Naive thymus-derived CD4-positive, alpha-beta T cell (primary cell): ENCODE data around the gene CAMTA1. TPM values are rescaled to one million over a fixed set of nuclear protein-coding genes. Genes with fewer than 3 reads are reported as not detected.
"Not testable (repeated sequence)": the region's sequence is repeated elsewhere in the genome, so short reads cannot be mapped to it uniquely, and the experiment has no call there.

ENCODE experiments used
- ATAC-seq: fragments of 150-1000 bp; cut with Tn5 transposase; 2 replicates; pipeline ENCODE4 v1.10.0; 2021; ENCODE audit warnings: mild to moderate bottlenecking, moderate library complexity
- CTCF ChIA-PET: fragments of 350-600 bp; sonication (Branson Sonifier 250); formaldehyde crosslinking; loops from one replicate; lab custom pipeline; 2021; ENCODE audit warnings: antibody characterized with exemption; lab: Charles Lee
- POLR2A ChIA-PET: fragments of 350-600 bp; sonication (Branson Sonifier 250); formaldehyde crosslinking; loops from one replicate; lab custom pipeline; 2021; ENCODE audit warnings: antibody characterized with exemption, inconsistent platforms; lab: Charles Lee
- DNase-seq, 9 donors: peaks; one replicate each; pipeline versions ENCODE4 v3.0.0 to v3.0.0-alpha.2; 2020 to 2022; ENCODE audit warnings: mixed read lengths in 1 of 9
- H3K27ac ChIP-seq: one replicate; pipeline ENCODE4 v1.7.0; 2013; ENCODE audit warnings: mild to moderate bottlenecking, low read depth, low read length, moderate library complexity
- H3K27me3 ChIP-seq, 2 donors: one replicate each; pipeline ENCODE4 v1.7.0; 2013; ENCODE audit warnings: low read length in 2 of 2, mild to moderate bottlenecking in 2 of 2, moderate library complexity in 2 of 2; ENCODE audit not compliant: control insufficient read depth in 2 of 2, insufficient read depth in 2 of 2
- H3K36me3 ChIP-seq, 3 experiments: 1 replicate in 2 of 3; 2 replicates in 1 of 3; pipeline ENCODE4 v1.7.0; 2013; ENCODE audit warnings: low read length in 3 of 3, mild to moderate bottlenecking in 3 of 3, moderate library complexity in 1 of 3; ENCODE audit not compliant: insufficient read depth in 3 of 3, control insufficient read depth in 2 of 3
- H3K4me1 ChIP-seq, 2 donors: one replicate each; pipeline ENCODE4 v1.7.0; 2013; ENCODE audit warnings: low read length in 2 of 2, mild to moderate bottlenecking in 2 of 2, moderate library complexity in 1 of 2; ENCODE audit not compliant: control insufficient read depth in 2 of 2, insufficient read depth in 2 of 2
- H3K4me3 ChIP-seq: 2 replicates; pipeline ENCODE4 v1.7.0; 2013; ENCODE audit warnings: mild to moderate bottlenecking, low read length
- H3K9me3 ChIP-seq, 3 experiments: 1 replicate in 2 of 3; 2 replicates in 1 of 3; pipeline ENCODE4 v1.7.0; 2013; ENCODE audit warnings: low read length in 3 of 3; ENCODE audit not compliant: control insufficient read depth in 2 of 3
- H3K27ac Mint-ChIP-seq, 9 donors: one replicate each; pipeline ENCODE4 v1.8.0; 2020 to 2022; ENCODE audit warnings: mixed read lengths in 9 of 9, mild to moderate bottlenecking in 8 of 9, moderate library complexity in 5 of 9, inconsistent platforms in 2 of 9
- H3K27me3 Mint-ChIP-seq, 5 donors: one replicate each; pipeline ENCODE4 v1.8.0; 2021 to 2022; ENCODE audit warnings: mixed read lengths in 5 of 5, mild to moderate bottlenecking in 1 of 5
- H3K36me3 Mint-ChIP-seq, 5 donors: one replicate each; pipeline ENCODE4 v1.8.0; 2020 to 2022; ENCODE audit warnings: mixed read lengths in 5 of 5, mild to moderate bottlenecking in 3 of 5, inconsistent platforms in 1 of 5
- H3K4me1 Mint-ChIP-seq, 7 donors: one replicate each; pipeline ENCODE4 v1.8.0; 2020 to 2022; ENCODE audit warnings: mixed read lengths in 7 of 7, mild to moderate bottlenecking in 3 of 7, inconsistent platforms in 1 of 7
- H3K4me3 Mint-ChIP-seq, 10 donors: one replicate each; pipeline ENCODE4 v1.8.0; 2020 to 2022; ENCODE audit warnings: mild to moderate bottlenecking in 10 of 10, mixed read lengths in 10 of 10, moderate library complexity in 6 of 10, inconsistent platforms in 2 of 10
- H3K9me3 Mint-ChIP-seq, 11 donors: one replicate each; pipeline ENCODE4 v1.8.0; 2020 to 2022; ENCODE audit warnings: mixed read lengths in 11 of 11, mild to moderate bottlenecking in 4 of 11, inconsistent platforms in 1 of 11, moderate library complexity in 1 of 11
- intact Hi-C, 2 donors: fragments of 100-400 bp; cut with micrococcal nuclease; formaldehyde crosslinking; loops; one replicate each; pipeline ENCODE4 v1.15.1; 2023
- polyA plus RNA-seq, 2 donors: library from polyadenylated mRNA; unstranded; fragments of 300-500 nt; fragmentation: Illumina TruSeq; gene quantifications; one replicate each; pipeline ENCODE4 v1.2.3, GENCODE V29; 2021
- total RNA-seq, 6 experiments: library from RNA in 5 of 6; stranded (reverse) in 5 of 6; gene quantifications; 1 replicate in 5 of 6; 2 replicates in 1 of 6; pipeline ENCODE4 v1.2.3 and lab custom pipeline; 2021 to 2026

Gene CAMTA1
- total and polyA plus RNA-seq, 7 experiments from 2014 or later, result 38.1 to 68.6 (median 42.6) TPM

GRCh38 chr1:7380712-7381111 lies 595.5 kb downstream of the CAMTA1 start:
- Histone ChIP-seq H3K36me3 (no peaks in the 10 kb centered on the region), H3K4me3 (no peak overlapping the region), H3K4me1 (no peaks in the 10 kb centered on the region), H3K9me3 (peaks cover 0 to 4% (median 0%) of the 10 kb centered on the region in 3 experiments), H3K27ac (no peak overlapping the region), H3K27me3 (no peaks in the 10 kb centered on the region)
- intact Hi-C loops, result no loop called here
- peaks cover 5 to 21% (median 7%) of the 10 kb centered on the region in 5 donors for H3K27me3 Mint-ChIP-seq
- no peaks in the 10 kb centered on the region for H3K36me3 Mint-ChIP-seq
- peaks cover 0 to 9% (median 0%) of the 10 kb centered on the region in 11 donors for H3K9me3 Mint-ChIP-seq
- ATAC-seq, result no peak
- DNase-seq, result no peak
- H3K4me3 Mint-ChIP-seq, result no peak overlapping the region
- CTCF ChIA-PET, result no interaction called here
- no peaks in the 10 kb centered on the region for H3K4me1 Mint-ChIP-seq
- POLR2A ChIA-PET, result no interaction called here
- H3K27ac Mint-ChIP-seq, result no peak overlapping the region

DNA sequence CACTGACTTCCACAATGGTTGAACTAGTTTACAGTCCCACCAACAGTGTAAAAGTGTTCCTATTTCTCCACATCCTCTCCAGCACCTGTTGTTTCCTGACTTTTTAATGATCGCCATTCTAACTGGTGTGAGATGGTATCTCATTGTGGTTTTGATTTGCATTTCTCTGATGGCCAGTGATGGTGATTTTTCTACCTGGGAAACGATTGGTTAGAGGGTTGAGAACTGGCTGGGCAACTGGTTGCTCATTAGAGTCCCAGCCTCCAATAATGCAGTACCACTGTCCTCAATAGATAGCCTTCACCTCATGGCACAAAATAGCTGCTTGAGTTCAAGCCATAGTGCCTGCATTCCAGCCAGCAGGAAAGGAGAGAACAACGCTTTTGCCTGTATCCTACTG lies 596.5 kb downstream of the CAMTA1 start:
- H3K4me3 Mint-ChIP-seq, POLR2A ChIA-PET, H3K4me1 ChIP-seq, H3K27ac ChIP-seq, intact Hi-C loops, ATAC-seq, H3K4me1 Mint-ChIP-seq, H3K36me3 Mint-ChIP-seq, H3K27me3 ChIP-seq, H3K9me3 Mint-ChIP-seq, DNase-seq, CTCF ChIA-PET, H3K27ac Mint-ChIP-seq, H3K4me3 ChIP-seq, H3K9me3 ChIP-seq, H3K36me3 ChIP-seq: not testable (repeated sequence)
- H3K27me3 Mint-ChIP-seq, result peaks cover 5 to 19% (median 9%) of the 10 kb centered on the region in 5 donors

DNA sequence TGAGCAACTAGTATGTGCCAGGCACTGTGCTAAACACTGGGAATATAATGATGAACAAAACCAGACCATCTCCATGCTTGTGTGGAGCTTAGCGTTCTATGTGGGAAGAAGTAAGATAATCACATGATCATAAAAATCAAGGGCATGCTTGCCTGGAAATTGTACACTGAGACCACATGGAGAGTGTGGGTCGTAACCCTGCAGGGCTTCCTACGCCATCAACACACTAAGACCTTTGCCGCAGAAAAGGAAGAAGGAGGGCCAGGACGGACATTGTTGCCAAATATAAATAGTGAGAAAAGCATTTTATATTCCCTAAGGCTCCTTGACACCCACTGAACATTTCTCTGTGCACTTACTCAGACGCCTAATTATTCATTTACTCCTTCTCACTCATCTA lies 597.7 kb downstream of the CAMTA1 start:
- Histone ChIP-seq H3K9me3 (peaks cover 0 to 4% (median 0%) of the 10 kb centered on the region in 3 experiments), H3K27ac (no peak overlapping the region), H3K36me3 (no peaks in the 10 kb centered on the region), H3K4me1 (no peaks in the 10 kb centered on the region), H3K4me3 (no peak overlapping the region), H3K27me3 (no peaks in the 10 kb centered on the region)
- ChIA-PET CTCF (no interaction called here), POLR2A (no interaction called here)
- DNase-seq (no peak), ATAC-seq (no peak)
- H3K27me3 Mint-ChIP-seq, result peaks cover 5 to 17% (median 14%) of the 10 kb centered on the region in 5 donors
- H3K4me1 Mint-ChIP-seq, result no peaks in the 10 kb centered on the region
- no peak overlapping the region for H3K27ac Mint-ChIP-seq
- intact Hi-C loops, result no loop called here
- H3K36me3 Mint-ChIP-seq, result no peaks in the 10 kb centered on the region
- peaks cover 0 to 9% (median 2%) of the 10 kb centered on the region in 11 donors for H3K9me3 Mint-ChIP-seq
- no peak overlapping the region for H3K4me3 Mint-ChIP-seq

GRCh38 chr1:7383671-7384520 lies 598.6 kb downstream of the CAMTA1 start:
- H3K4me3 ChIP-seq, result no peak overlapping the region
- H3K27me3 ChIP-seq, result no peaks in the 10 kb centered on the region
- POLR2A ChIA-PET, result interaction anchor here (0.5 kb wide), 1 partner anchor 16 kb away, joined by 3 read pairs; no protein-coding TSS in a partner anchor
- H3K9me3 Mint-ChIP-seq, result peaks cover 0 to 9% (median 2%) of the 10 kb centered on the region in 11 donors
- DNase-seq (no peak), ATAC-seq (no peak)
- H3K4me3 Mint-ChIP-seq, result no peak overlapping the region
- H3K27ac ChIP-seq, result no peak overlapping the region
- H3K27ac Mint-ChIP-seq, result no peak overlapping the region
- peaks cover 0 to 4% (median 0%) of the 10 kb centered on the region in 3 experiments for H3K9me3 ChIP-seq
- intact Hi-C loops, result no loop called here
- CTCF ChIA-PET, result no interaction called here
- no peaks in the 10 kb centered on the region for H3K4me1 Mint-ChIP-seq
- H3K36me3 ChIP-seq, result no peaks in the 10 kb centered on the region
- H3K4me1 ChIP-seq, result no peaks in the 10 kb centered on the region
- H3K36me3 Mint-ChIP-seq, result no peaks in the 10 kb centered on the region
- H3K27me3 Mint-ChIP-seq, result peaks cover 5 to 17% (median 10%) of the 10 kb centered on the region in 5 donors

- H3K4me3 ChIP-seq, result no peak overlapping the region
- ATAC-seq (no peak), DNase-seq (no peak)
- intact Hi-C loops, result no loop called here
- H3K36me3 Mint-ChIP-seq, result no peaks in the 10 kb centered on the region
- no peak overlapping the region for H3K27ac ChIP-seq
- CTCF ChIA-PET, result no interaction called here
- H3K4me1 Mint-ChIP-seq, result no peaks in the 10 kb centered on the region
- H3K4me3 Mint-ChIP-seq, result no peak overlapping the region
- H3K27me3 Mint-ChIP-seq, result peaks cover 2 to 11% (median 7%) of the 10 kb centered on the region in 5 donors
- H3K9me3 Mint-ChIP-seq, result peaks cover 0 to 9% (median 2%) of the 10 kb centered on the region in 11 donors
- H3K27ac Mint-ChIP-seq, result no peak overlapping the region
- peaks cover 0 to 4% (median 0%) of the 10 kb centered on the region in 3 experiments for H3K9me3 ChIP-seq
- no peaks in the 10 kb centered on the region for H3K27me3 ChIP-seq
- no peaks in the 10 kb centered on the region for H3K4me1 ChIP-seq
- POLR2A ChIA-PET, result no interaction called here
- no peaks in the 10 kb centered on the region for H3K36me3 ChIP-seq
These were observed 599.4 kb downstream of the CAMTA1 start for GRCh38 chr1:7384679-7385078.

- H3K27me3 Mint-ChIP-seq, result peaks cover 0 to 10% (median 7%) of the 10 kb centered on the region in 5 donors
- Histone ChIP-seq H3K27me3 (no peaks in the 10 kb centered on the region), H3K4me3 (no peak overlapping the region), H3K27ac (no peak overlapping the region), H3K9me3 (peaks cover 0 to 4% (median 0%) of the 10 kb centered on the region in 3 experiments), H3K4me1 (no peaks in the 10 kb centered on the region), H3K36me3 (no peaks in the 10 kb centered on the region)
- ChIA-PET CTCF (no interaction called here), POLR2A (no interaction called here)
- no peak for DNase-seq
- H3K27ac Mint-ChIP-seq, result no peak overlapping the region
- H3K4me3 Mint-ChIP-seq, result no peak overlapping the region
- no peaks in the 10 kb centered on the region for H3K4me1 Mint-ChIP-seq
- ATAC-seq, result no peak
- no peaks in the 10 kb centered on the region for H3K36me3 Mint-ChIP-seq
- intact Hi-C loops, result no loop called here
- peaks cover 0 to 9% (median 2%) of the 10 kb centered on the region in 11 donors for H3K9me3 Mint-ChIP-seq
These were observed 600.4 kb downstream of the CAMTA1 start for GRCh38 chr1:7385471-7386225.
